Measurements from ENCODE around the gene PRKCG.

The PRKCG gene

DNA sequence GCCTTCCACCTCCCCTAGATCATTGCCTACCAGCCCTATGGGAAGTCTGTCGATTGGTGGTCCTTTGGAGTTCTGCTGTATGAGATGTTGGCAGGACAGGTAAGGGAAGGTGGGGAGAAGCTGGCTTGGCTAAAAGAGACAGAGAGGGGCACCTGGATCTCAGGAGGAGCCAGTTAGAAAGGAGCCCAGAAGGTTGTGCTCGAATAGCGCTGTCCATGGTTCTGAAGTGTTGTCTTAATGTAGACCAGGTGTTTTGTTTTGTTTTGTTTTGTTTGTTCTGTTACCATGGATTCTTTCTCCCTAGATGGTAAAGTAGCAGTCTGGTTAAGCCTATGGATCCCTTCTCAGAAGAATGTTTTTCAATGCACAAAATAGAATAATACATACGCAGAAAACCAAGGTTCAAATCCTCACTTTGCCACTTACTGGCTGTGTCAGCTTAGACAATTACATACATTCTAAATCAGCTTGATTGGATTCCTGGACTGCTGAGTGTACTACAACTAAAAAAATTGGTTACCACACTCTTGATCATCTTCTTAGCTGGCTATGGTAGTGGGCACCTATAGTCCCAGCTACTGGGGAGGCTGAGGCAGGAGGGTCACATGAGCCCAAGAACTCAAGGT, 21.2 kb downstream of the PRKCG start:
- DNase-seq (ENCODE audit: low read depth), result peak; percentile 69
- Histone ChIP-seq H3K9ac (ENCODE audit: low read length) (no peak overlapping the region), H3K4me3 (ENCODE audit: low read length) (no peak overlapping the region), H3K9me3 (ENCODE audit: control insufficient read depth, low read length) (no peaks in the 10 kb centered on the region), H3K27me3 (replicated peaks; ENCODE audit: control insufficient read depth, insufficient read depth, low read length) (peaks cover 50% of the 10 kb centered on the region), H3K36me3 (ENCODE audit: control insufficient read depth, insufficient read depth, low read length, severe bottlenecking) (no peaks in the 10 kb centered on the region), H3K4me1 (ENCODE audit: control insufficient read depth, insufficient read depth, low read length) (no peaks in the 10 kb centered on the region)

DNA sequence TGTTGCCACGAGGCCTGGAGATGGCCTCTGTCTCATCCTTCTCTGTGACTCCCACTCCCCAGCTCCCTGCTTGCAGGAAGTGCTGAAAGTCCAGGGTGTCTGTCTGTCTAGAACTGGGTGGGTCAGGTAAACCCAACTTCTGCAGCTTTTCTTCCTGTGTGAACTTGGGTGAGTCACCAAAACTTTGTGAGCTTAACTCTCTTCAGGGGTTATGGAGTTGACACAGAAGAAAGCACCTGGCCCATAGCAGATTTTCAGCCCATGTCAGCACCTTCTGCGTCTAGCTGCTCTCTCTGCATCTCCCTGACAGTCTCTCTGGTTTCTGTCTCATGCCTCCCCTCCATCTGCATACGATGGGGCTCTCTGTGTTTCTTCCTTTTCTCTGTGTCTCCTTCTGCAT, 22.9 kb downstream of the PRKCG start:
- DNase-seq (ENCODE audit: low read depth), result no peak
- Histone ChIP-seq H3K27me3 (replicated peaks; ENCODE audit: control insufficient read depth, insufficient read depth, low read length) (peaks cover 56% of the 10 kb centered on the region), H3K4me3 (ENCODE audit: low read length) (no peak overlapping the region), H3K9ac (ENCODE audit: low read length) (no peak overlapping the region), H3K4me1 (ENCODE audit: control insufficient read depth, insufficient read depth, low read length) (no peaks in the 10 kb centered on the region), H3K9me3 (ENCODE audit: control insufficient read depth, low read length) (no peaks in the 10 kb centered on the region), H3K36me3 (ENCODE audit: control insufficient read depth, insufficient read depth, low read length, severe bottlenecking) (no peaks in the 10 kb centered on the region)

DNA sequence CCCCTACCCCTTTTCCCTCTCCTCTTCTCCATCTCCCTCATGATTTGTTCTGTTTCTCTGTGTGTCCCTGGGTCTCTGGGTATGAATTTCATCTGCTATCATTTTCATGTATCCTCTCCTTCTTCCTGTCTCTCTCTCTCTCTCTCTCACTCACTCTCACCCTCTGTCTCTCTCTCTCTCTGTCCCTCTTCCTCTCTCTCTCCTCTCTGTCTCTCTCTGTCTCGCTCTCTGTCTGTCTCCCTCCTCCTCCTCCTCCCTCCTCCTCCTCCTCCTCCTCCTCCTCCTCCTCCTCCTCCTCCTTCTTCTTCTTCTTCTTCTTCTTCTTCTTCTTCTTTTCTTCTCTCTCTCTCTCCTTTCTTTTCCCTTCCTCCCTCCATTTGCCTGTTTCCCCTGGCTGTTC, 23.8 kb downstream of the PRKCG start:
- no peaks in the 10 kb centered on the region for H3K36me3 ChIP-seq (ENCODE audit: control insufficient read depth, insufficient read depth, low read length, severe bottlenecking)
- no peak overlapping the region for H3K4me3 ChIP-seq (ENCODE audit: low read length)
- no peaks in the 10 kb centered on the region for H3K4me1 ChIP-seq (ENCODE audit: control insufficient read depth, insufficient read depth, low read length)
- H3K9ac ChIP-seq (ENCODE audit: low read length), result no peak overlapping the region
- no peaks in the 10 kb centered on the region for H3K9me3 ChIP-seq (ENCODE audit: control insufficient read depth, low read length)
- DNase-seq (ENCODE audit: low read depth), result no peak
- H3K27me3 ChIP-seq (replicated peaks; ENCODE audit: control insufficient read depth, insufficient read depth, low read length), result peaks cover 57% of the 10 kb centered on the region

DNA sequence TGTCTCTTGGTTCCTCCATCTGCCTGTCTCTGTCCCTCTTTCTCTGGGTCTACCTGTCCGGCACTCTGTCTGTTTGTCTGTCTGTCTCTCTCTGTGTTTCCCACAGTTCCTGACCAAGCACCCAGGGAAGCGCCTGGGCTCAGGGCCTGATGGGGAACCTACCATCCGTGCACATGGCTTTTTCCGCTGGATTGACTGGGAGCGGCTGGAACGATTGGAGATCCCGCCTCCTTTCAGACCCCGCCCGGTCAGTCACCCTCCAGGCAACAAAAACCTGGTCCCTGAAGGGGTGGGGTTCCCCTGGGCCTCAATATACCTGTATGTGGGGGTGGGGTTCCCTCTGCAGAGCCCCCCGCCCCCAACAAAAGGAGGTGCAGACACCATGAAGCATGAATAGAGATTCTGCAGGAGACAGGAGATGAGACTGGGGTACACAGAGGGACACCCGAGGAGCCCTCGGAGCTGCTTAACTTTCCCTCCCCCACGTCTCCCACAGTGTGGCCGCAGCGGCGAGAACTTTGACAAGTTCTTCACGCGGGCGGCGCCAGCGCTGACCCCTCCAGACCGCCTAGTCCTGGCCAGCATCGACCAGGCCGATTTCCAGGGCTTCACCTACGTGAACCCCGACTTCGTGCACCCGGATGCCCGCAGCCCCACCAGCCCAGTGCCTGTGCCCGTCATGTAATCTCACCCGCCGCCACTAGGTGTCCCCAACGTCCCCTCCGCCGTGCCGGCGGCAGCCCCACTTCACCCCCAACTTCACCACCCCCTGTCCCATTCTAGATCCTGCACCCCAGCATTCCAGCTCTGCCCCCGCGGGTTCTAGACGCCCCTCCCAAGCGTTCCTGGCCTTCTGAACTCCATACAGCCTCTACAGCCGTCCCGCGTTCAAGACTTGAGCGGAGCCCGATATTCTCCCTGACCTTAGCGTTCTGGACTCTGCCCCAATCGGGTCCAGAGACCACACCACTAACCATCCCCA, 24.5 kb downstream of the PRKCG start:
- H3K4me1 ChIP-seq (ENCODE audit: control insufficient read depth, insufficient read depth, low read length), result no peaks in the 10 kb centered on the region
- H3K9me3 ChIP-seq (ENCODE audit: control insufficient read depth, low read length), result no peaks in the 10 kb centered on the region
- H3K9ac ChIP-seq (ENCODE audit: low read length), result no peak overlapping the region
- H3K4me3 ChIP-seq (ENCODE audit: low read length), result no peak overlapping the region
- peak; percentile 72 for DNase-seq (ENCODE audit: low read depth)
- peaks cover 63% of the 10 kb centered on the region for H3K27me3 ChIP-seq (replicated peaks; ENCODE audit: control insufficient read depth, insufficient read depth, low read length)
- H3K36me3 ChIP-seq (ENCODE audit: control insufficient read depth, insufficient read depth, low read length, severe bottlenecking), result no peaks in the 10 kb centered on the region

DNA sequence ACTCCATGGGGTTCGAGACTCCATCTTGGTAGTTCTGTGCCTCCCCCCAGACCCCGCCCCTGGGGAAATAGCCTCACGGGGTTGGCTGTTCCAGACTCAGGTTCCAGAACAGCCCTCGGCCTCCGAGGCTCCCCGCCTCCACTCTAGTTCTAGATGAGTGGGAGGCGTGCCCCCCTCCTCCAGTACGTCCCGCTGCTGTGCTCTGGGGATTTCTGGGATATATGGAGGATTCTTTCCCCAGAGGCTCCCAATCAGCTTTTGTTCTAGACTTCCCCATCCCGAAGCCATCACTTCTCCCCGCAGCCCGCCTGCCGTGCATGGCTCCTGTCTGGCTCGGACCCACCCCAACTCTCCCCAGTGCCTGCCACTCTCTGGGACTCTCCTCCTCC, 25.2 kb downstream of the PRKCG start:
- no peak for DNase-seq (ENCODE audit: low read depth)
- peaks cover 68% of the 10 kb centered on the region for H3K27me3 ChIP-seq (replicated peaks; ENCODE audit: control insufficient read depth, insufficient read depth, low read length)
- no peak overlapping the region for H3K9ac ChIP-seq (ENCODE audit: low read length)

DNA sequence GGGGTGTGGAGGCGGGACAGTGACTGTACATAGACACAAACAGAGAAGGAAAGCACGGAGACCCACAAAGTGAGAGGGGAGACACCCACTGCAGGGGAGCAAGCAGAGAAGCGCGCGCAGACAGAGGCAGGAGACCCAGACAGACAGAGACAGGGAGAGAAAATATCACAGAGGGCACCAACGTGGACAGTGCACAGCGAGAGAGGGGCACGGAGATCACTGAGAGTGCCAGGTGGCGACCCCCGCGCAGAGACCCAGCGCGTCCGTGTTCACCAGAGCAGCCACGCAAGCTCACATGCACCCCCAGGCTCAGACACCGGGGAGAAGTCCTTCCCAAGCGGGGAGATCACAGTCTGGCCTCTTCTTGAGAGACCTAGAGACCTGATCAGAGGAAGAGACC, 25.7 kb downstream of the PRKCG start:
- H3K4me1 ChIP-seq (ENCODE audit: control insufficient read depth, insufficient read depth, low read length), result no peaks in the 10 kb centered on the region
- H3K36me3 ChIP-seq (ENCODE audit: control insufficient read depth, insufficient read depth, low read length, severe bottlenecking), result no peaks in the 10 kb centered on the region
- no peak overlapping the region for H3K9ac ChIP-seq (ENCODE audit: low read length)
- no peaks in the 10 kb centered on the region for H3K9me3 ChIP-seq (ENCODE audit: control insufficient read depth, low read length)
- no peak overlapping the region for H3K4me3 ChIP-seq (ENCODE audit: low read length)
- peaks cover 71% of the 10 kb centered on the region for H3K27me3 ChIP-seq (replicated peaks; ENCODE audit: control insufficient read depth, insufficient read depth, low read length)
- no peak for DNase-seq (ENCODE audit: low read depth)

More for the DNA sequence above, 25.2 kb downstream of the PRKCG start:
- H3K36me3 ChIP-seq (ENCODE audit: control insufficient read depth, insufficient read depth, low read length, severe bottlenecking), result no peaks in the 10 kb centered on the region
- H3K9me3 ChIP-seq (ENCODE audit: control insufficient read depth, low read length), result no peaks in the 10 kb centered on the region
- no peak overlapping the region for H3K4me3 ChIP-seq (ENCODE audit: low read length)
- H3K4me1 ChIP-seq (ENCODE audit: control insufficient read depth, insufficient read depth, low read length), result no peaks in the 10 kb centered on the region

DNA sequence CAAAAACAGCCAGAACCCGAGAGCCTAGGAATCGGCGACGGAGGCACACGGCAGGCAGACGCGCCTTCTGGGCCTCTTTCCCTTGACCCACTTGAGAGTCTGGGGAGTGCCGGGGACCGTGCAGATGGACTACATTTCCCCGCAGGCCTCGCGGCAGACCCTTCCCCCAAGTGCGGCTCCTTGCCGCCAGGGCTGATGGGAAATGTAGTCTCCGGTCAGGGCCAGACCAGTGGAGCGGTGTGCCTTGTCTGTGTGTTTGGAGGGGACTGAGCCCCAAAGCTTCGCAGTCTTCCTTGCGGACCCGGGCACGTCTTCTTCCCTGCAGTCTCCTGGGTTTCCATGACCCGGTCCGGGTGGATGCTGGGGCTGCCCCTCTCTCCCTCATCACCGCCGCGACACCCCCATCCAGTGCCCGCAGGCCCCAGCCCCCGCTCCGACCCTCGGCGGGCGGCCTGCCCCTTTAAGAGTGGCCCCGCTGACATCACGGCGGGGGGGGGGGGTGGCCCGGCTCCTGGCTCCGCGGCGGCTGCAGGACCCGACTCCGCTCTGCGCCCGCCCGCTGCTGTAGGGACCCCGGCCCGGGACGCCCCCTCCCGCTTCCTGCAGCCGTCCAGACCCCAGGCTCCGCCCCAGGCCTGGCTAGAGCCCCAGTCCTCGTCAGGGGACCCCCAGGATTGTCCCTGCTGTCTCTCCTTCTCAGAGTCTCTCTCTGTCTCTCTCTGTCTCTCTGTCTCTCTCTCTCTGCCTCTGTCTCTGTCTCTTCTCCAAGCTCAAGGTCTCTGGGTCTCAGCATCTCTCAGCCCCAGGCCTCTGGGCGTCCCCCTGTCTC, 26.3 kb downstream of the PRKCG start:
- H3K9me3 ChIP-seq (ENCODE audit: control insufficient read depth, low read length), result no peaks in the 10 kb centered on the region
- no peaks in the 10 kb centered on the region for H3K4me1 ChIP-seq (ENCODE audit: control insufficient read depth, insufficient read depth, low read length)
- H3K4me3 ChIP-seq (ENCODE audit: low read length), result no peak overlapping the region
- DNase-seq (ENCODE audit: low read depth), result peak; percentile 53
- H3K36me3 ChIP-seq (ENCODE audit: control insufficient read depth, insufficient read depth, low read length, severe bottlenecking), result no peaks in the 10 kb centered on the region
- H3K27me3 ChIP-seq (replicated peaks; ENCODE audit: control insufficient read depth, insufficient read depth, low read length), result peaks cover 73% of the 10 kb centered on the region
- H3K9ac ChIP-seq (ENCODE audit: low read length), result no peak overlapping the region

DNA sequence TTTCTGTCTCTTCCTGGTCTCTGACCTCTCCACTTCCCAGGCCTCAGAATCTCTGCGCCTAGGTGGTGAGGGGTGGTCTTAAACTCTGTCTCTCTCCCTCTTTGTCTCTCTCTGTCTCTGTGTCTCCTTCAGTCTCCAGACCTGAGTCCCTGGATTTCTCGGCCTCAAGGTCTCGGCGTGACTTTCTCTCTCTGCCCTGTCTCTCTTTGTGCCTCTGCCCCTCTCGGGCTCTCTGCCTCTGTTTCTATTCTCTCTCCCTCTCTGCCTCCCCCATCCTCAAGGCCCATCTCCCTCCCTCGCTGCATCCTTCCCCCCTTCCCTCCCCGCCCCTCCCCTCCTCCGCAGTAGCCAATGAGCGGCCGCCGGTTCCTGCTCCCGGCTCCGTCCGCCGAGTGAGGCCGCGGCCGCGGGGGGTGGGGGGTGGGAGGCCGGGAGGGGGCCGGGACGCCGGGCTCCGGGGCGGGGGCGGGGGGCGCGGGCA, 27.0 kb downstream of the PRKCG start, which contains the start of gene CACNG7:
Gene CACNG7, plus strand, starts transcription at position 344 of the 481 bp plus-strand sequence. CDS start 3,554 bp downstream, outside the sequence.
- peaks cover 73% of the 10 kb centered on the region for H3K27me3 ChIP-seq (replicated peaks; ENCODE audit: control insufficient read depth, insufficient read depth, low read length)
- H3K4me1 ChIP-seq (ENCODE audit: control insufficient read depth, insufficient read depth, low read length), result no peaks in the 10 kb centered on the region
- no peaks in the 10 kb centered on the region for H3K36me3 ChIP-seq (ENCODE audit: control insufficient read depth, insufficient read depth, low read length, severe bottlenecking)
- no peaks in the 10 kb centered on the region for H3K9me3 ChIP-seq (ENCODE audit: control insufficient read depth, low read length)
- peak; percentile 13 for DNase-seq (ENCODE audit: low read depth)
- no peak within 1 kb of the TSS for H3K9ac ChIP-seq (ENCODE audit: low read length)
- no peak within 1 kb of the TSS for H3K4me3 ChIP-seq (ENCODE audit: low read length)

DNA sequence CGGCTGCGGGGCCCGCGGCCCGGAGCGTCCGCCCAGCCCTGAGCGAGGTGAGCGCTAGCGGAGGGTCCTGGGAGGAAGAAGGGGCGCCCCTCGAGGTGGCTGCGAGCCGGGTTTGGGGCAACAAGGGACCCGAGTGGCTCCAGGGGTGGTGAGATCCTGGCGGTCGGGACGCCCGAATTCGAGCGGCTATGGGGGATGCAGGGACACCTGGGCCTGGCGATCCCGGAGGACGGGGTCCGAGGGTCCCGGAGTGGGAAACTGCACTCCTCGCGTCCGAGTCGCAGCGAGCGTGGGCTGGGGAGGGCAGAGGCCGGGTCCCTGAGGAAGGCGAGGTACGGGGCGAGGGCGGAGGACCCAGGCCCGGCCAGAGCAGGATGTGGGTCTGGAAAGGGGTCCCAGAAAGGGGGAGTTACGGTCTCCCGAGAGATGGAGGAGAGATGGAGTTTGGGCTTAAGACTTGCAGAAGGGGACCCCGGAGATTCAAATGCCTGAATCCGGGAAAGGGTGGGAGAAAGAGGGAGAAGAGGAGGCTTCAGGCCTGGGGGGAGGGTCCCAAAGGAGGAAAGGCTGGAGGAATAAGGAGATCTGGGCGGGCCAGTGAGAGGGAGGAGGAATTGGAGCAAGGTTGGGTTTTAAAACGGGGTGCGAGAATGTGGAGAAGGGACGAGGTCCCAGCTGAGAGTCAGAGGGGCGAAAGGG, 27.6 kb downstream of the PRKCG start:
- Histone ChIP-seq H3K9ac (ENCODE audit: low read length) (no peak overlapping the region), H3K4me1 (ENCODE audit: control insufficient read depth, insufficient read depth, low read length) (no peaks in the 10 kb centered on the region), H3K27me3 (replicated peaks; ENCODE audit: control insufficient read depth, insufficient read depth, low read length) (peaks cover 67% of the 10 kb centered on the region), H3K4me3 (ENCODE audit: low read length) (no peak overlapping the region), H3K36me3 (ENCODE audit: control insufficient read depth, insufficient read depth, low read length, severe bottlenecking) (no peaks in the 10 kb centered on the region), H3K9me3 (ENCODE audit: control insufficient read depth, low read length) (no peaks in the 10 kb centered on the region)
- no peak for DNase-seq (ENCODE audit: low read depth)

DNA sequence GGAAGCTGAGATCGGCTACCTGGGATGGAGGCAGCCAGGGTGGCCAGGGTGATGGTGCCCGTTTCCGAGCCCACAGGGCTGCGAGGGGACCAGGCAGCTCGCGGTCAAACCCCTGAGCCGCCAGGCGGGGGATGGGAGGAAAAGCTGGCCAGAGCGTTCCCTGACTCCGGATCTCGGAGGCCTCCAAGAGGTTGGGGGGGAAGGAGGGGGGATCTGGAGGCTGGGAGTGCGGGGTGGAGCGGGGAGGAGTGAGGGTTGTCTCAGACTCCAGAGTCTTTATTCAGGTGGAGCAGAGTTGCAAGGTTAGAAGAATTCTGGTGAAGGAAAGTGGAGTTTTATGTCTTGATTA, 28.1 kb downstream of the PRKCG start:
- H3K9ac ChIP-seq (ENCODE audit: low read length), result no peak overlapping the region
- DNase-seq (ENCODE audit: low read depth), result no peak
- no peaks in the 10 kb centered on the region for H3K4me1 ChIP-seq (ENCODE audit: control insufficient read depth, insufficient read depth, low read length)
- H3K27me3 ChIP-seq (replicated peaks; ENCODE audit: control insufficient read depth, insufficient read depth, low read length), result peaks cover 62% of the 10 kb centered on the region
- H3K4me3 ChIP-seq (ENCODE audit: low read length), result no peak overlapping the region
- no peaks in the 10 kb centered on the region for H3K9me3 ChIP-seq (ENCODE audit: control insufficient read depth, low read length)
- H3K36me3 ChIP-seq (ENCODE audit: control insufficient read depth, insufficient read depth, low read length, severe bottlenecking), result no peaks in the 10 kb centered on the region
